CD4-positive, CD25-positive, alpha-beta regulatory T cell (primary cell): Measurements from ENCODE around the gene MCM5. TPM values are rescaled to one million over a fixed set of nuclear protein-coding genes. Genes with fewer than 3 reads are reported as not detected.
A peak's percentile ranks its signal among the peaks of the same experiment; 100 is the strongest.

Experiments
- ATAC-seq, 2 donors: fragments of 150-1000 bp; cut with Tn5 transposase; one replicate each; pipeline ENCODE4 v1.10.0; 2021; ENCODE audit warnings: low read depth in 2 of 2, moderate number of reproducible peaks in 2 of 2, moderate library complexity in 1 of 2
- DNase-seq, 3 donors: peaks; one replicate each; pipeline versions ENCODE4 v3.0.0 to v3.0.0-alpha.2; 2012 to 2022; ENCODE audit warnings: mixed read lengths in 1 of 3
- H3K27ac ChIP-seq: one replicate; pipeline ENCODE4 v1.7.0; 2013; ENCODE audit warnings: mild to moderate bottlenecking, low read length; ENCODE audit not compliant: insufficient read depth, poor library complexity, severe bottlenecking
- H3K27me3 ChIP-seq: one replicate; pipeline ENCODE4 v1.7.0; 2013; ENCODE audit warnings: low read length; ENCODE audit not compliant: control insufficient read depth, insufficient read depth
- H3K36me3 ChIP-seq: one replicate; pipeline ENCODE4 v1.7.0; 2013; ENCODE audit warnings: mild to moderate bottlenecking, low read length, moderate library complexity; ENCODE audit not compliant: control insufficient read depth, insufficient read depth
- H3K4me1 ChIP-seq: 2 replicates; pipeline ENCODE4 v1.7.0; 2013; ENCODE audit warnings: mild to moderate bottlenecking, low read length; ENCODE audit not compliant: insufficient read depth, control insufficient read depth, poor library complexity, severe bottlenecking
- H3K4me3 ChIP-seq: one replicate; pipeline ENCODE4 v1.7.0; 2013; ENCODE audit warnings: low read depth, mild to moderate bottlenecking, low read length, moderate library complexity
- H3K9me3 ChIP-seq, 2 experiments: 1 replicate in 1 of 2; 2 replicates in 1 of 2; pipeline ENCODE4 v1.7.0; 2013; ENCODE audit warnings: low read length in 2 of 2, mild to moderate bottlenecking in 1 of 2, moderate library complexity in 1 of 2; ENCODE audit not compliant: control insufficient read depth in 2 of 2
- H3K27ac Mint-ChIP-seq, 3 donors: one replicate each; pipeline ENCODE4 v1.8.0; 2020 to 2022; ENCODE audit warnings: mild to moderate bottlenecking in 3 of 3, mixed read lengths in 3 of 3, moderate library complexity in 2 of 3
- H3K27me3 Mint-ChIP-seq: one replicate; pipeline ENCODE4 v1.8.0; 2022; ENCODE audit warnings: mild to moderate bottlenecking, mixed read lengths
- H3K36me3 Mint-ChIP-seq: one replicate; pipeline ENCODE4 v1.8.0; 2020; ENCODE audit warnings: mixed read lengths
- H3K4me1 Mint-ChIP-seq, 4 donors: one replicate each; pipeline ENCODE4 v1.8.0; 2020 to 2022; ENCODE audit warnings: mixed read lengths in 4 of 4, mild to moderate bottlenecking in 1 of 4
- H3K4me3 Mint-ChIP-seq, 4 donors: one replicate each; pipeline ENCODE4 v1.8.0; 2020 to 2022; ENCODE audit warnings: mild to moderate bottlenecking in 4 of 4, mixed read lengths in 4 of 4, moderate library complexity in 3 of 4
- H3K9me3 Mint-ChIP-seq, 7 donors: one replicate each; pipeline ENCODE4 v1.8.0; 2020 to 2022; ENCODE audit warnings: mixed read lengths in 7 of 7, mild to moderate bottlenecking in 3 of 7, moderate library complexity in 2 of 7
- polyA plus RNA-seq, 4 donors: library from polyadenylated mRNA; unstranded; fragments of 300-500 nt; fragmentation: Illumina TruSeq; gene quantifications; one replicate each; pipeline ENCODE4 v1.2.3, GENCODE V29; 2021
- total RNA-seq: library from RNA; stranded (reverse); gene quantifications from one replicate; pipeline ENCODE4 v1.2.3, GENCODE V29; 2022

The MCM5 gene
- total and polyA plus RNA-seq, 5 donors from 2014 or later: 40.6 to 59.7 (median 45.5) TPM

DNA sequence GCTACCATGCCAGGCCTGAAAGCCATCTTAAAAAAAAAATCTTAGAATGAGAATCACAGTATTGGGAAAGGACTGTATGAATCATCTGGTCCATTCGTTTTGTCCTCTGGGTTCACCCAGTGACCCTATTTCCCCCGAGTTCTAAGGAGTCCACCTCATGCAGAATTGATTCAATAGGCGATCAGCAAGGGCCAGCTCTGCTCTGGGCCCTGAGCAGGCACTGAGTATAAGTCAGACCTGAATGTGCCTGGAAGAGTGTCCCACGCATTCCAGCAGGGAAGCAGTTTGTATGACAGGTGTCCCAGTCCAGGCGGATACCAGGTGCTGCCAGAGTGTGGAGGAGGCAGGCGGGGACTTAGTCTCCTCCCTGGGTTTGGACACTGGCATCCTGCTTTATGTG is 19.9 kb upstream of the MCM5 start:
- Histone ChIP-seq H3K27me3 (peaks cover 2% of the 10 kb centered on the region), H3K4me1 (peaks cover 18% of the 10 kb centered on the region), H3K9me3 (no peaks in the 10 kb centered on the region), H3K4me3 (no peak overlapping the region), H3K27ac (no peak overlapping the region), H3K36me3 (no peaks in the 10 kb centered on the region)
- H3K4me1 Mint-ChIP-seq: peaks cover 6 to 36% (median 16%) of the 10 kb centered on the region in 4 donors
- no peak for ATAC-seq
- DNase-seq: no peak
- H3K36me3 Mint-ChIP-seq: no peaks in the 10 kb centered on the region
- H3K27me3 Mint-ChIP-seq: peaks cover 20% of the 10 kb centered on the region
- H3K9me3 Mint-ChIP-seq: peaks cover 0 to 1% (median 0%) of the 10 kb centered on the region in 7 donors
- H3K4me3 Mint-ChIP-seq: peak overlapping the region in 2 of 4 donors; percentile 24 to 41
- H3K27ac Mint-ChIP-seq: peak overlapping the region in 2 of 3 donors; percentile 20 to 44

DNA sequence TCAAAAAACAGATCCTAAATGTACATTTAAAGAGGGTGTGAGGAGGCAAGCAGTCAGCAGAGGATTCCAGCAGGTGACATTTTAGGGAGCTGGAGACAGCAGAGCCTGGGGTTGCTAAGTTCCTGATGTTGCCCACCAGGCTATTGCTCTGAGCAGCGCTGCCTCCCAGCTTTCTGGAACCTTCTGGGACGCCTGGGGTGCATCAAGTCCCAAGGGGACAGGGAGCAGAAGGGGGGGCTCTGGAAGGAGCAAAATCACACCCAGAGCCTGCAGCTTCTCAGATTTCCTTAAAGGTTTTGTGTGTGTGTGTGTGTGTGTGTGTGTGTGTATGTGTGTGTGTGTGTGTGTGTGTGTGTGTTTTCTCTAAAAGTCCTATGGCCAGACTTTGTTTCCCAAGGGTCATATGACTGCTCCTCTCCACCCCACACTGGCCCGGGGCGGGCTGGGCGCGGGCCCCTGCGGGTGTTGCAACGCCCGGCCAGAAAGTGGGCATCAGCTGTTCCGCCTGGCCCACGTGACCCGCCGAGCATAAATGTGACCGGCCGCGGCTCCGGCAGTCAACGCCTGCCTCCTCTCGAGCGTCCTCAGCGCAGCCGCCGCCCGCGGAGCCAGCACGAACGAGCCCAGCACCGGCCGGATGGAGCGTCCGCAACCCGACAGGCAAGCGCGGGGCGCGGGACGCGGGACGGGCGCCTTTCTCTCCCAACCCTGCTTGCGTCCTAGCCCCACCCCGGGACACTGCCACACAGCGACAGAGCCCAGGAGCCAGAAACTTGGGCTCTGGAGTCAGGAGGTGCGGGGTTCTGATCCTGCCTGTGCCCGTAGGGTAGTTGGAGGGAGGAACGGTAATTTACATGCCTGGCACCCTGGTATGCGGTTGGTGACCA is 19.2 kb upstream of the MCM5 start, which contains the start of gene HMOX1:
Gene HMOX1 (plus strand): TSS at position 560 of the 887 bp plus-strand sequence. CDS start 78 bp downstream, at position 638.
- H3K4me3 ChIP-seq: peak within 1 kb of the TSS; percentile 43
- peaks cover 18% of the 10 kb centered on the region for H3K4me1 ChIP-seq
- no peaks in the 10 kb centered on the region for H3K9me3 ChIP-seq
- no peak within 1 kb of the TSS for H3K27ac ChIP-seq
- DNase-seq (peak in 2 of 3 donors; percentile 32 to 85), ATAC-seq (peak; percentile 66 to 76)
- Mint-ChIP-seq H3K27ac (peak within 1 kb of the TSS in 2 of 3 donors; percentile 20 to 44), H3K27me3 (peaks cover 24% of the 10 kb centered on the region), H3K9me3 (peaks cover 0 to 1% (median 0%) of the 10 kb centered on the region in 7 donors), H3K36me3 (no peaks in the 10 kb centered on the region), H3K4me1 (peaks cover 6 to 32% (median 16%) of the 10 kb centered on the region in 4 donors), H3K4me3 (peak within 1 kb of the TSS; percentile 24 to 75 (median 56))
- no peaks in the 10 kb centered on the region for H3K36me3 ChIP-seq
- H3K27me3 ChIP-seq: peaks cover 2% of the 10 kb centered on the region

DNA sequence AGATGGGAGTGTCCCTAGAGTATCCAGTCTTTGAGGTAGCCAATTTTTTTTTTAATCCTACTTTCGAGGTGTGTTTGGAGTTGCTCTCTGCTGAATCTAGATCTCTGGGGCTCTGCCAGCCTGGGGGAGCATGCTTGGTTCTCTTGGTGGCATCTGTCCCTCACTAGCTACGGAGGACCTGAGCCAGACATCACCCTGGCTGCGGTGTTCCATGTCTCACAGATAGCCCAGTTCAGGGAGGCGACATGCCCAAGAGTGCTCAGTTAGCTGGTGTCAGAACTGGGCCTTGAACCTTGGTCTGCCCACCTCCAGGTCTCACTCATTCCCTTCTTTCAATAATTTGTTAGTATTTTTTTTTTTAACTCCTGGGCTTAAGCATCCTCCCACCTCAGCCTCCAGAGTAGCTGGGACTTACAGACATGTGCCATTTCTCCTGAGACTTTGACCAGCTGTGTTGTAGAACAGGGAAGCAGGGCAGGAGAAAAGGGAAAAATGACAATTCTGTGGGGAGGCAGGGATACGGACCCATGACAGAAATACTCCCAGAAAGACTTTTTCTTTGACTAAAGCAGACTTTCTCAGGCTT is 18.4 kb upstream of the MCM5 start:
- peak in 1 of 2 donors; percentile 6 for ATAC-seq
- no peak overlapping the region for H3K27ac Mint-ChIP-seq

DNA sequence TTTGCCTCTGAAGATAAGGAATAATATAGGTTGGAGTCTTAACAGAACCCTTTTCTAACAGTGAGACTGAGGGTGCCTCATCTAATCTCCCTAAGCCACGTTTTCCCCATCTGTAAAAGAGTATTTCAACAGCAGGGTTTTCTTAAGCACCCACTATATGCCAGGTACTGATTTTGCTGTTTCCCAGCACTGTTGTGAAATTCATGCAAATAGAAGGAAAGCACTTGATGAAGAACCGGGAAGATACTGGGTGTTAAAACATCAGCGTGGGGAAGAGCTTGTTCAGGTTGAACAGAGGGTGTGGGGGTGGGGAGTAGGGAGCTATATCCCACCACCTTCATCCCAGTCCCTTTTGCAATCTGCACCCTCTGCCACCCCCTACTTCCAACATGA is 16.3 kb upstream of the MCM5 start:
- no peaks in the 10 kb centered on the region for H3K36me3 ChIP-seq
- H3K4me3 ChIP-seq: no peak overlapping the region
- no peak for ATAC-seq

More for the DNA sequence above, 18.4 kb upstream of the MCM5 start:
- Histone ChIP-seq H3K9me3 (no peaks in the 10 kb centered on the region), H3K27me3 (peaks cover 2% of the 10 kb centered on the region), H3K4me3 (peak overlapping the region; percentile 43), H3K27ac (no peak overlapping the region), H3K36me3 (no peaks in the 10 kb centered on the region), H3K4me1 (peaks cover 18% of the 10 kb centered on the region)
- Mint-ChIP-seq H3K36me3 (no peaks in the 10 kb centered on the region), H3K9me3 (peaks cover 0 to 1% (median 0%) of the 10 kb centered on the region in 7 donors), H3K4me3 (peak overlapping the region in 3 of 4 donors; percentile 53 to 75 (median 58)), H3K4me1 (peaks cover 6 to 29% (median 16%) of the 10 kb centered on the region in 4 donors), H3K27me3 (peaks cover 24% of the 10 kb centered on the region)
- DNase-seq: no peak

DNA sequence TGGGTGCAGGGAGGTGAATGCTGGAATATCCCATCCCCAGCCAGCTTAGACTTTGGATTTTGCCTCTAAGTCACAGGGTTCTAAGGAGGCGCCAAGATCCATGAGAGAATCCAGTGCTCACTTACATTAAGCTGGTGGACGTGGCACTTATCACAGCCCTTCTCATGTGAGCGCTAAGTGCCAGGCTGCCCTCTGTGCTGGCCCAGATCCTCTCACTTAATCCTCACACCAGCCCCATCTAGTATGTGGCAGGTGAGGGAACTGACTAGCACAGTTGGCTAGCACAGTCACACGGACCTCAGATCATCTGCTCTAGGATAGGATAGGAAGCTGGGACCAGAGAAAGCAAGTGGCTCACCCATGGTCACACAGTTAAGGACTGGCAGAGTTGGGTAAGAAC is 15.4 kb upstream of the MCM5 start:
- peaks cover 5% of the 10 kb centered on the region for H3K4me1 ChIP-seq
- no peak for DNase-seq
- H3K9me3 ChIP-seq: no peaks in the 10 kb centered on the region
- Mint-ChIP-seq H3K9me3 (no peaks in the 10 kb centered on the region), H3K27ac (no peak overlapping the region), H3K4me3 (no peak overlapping the region), H3K36me3 (no peaks in the 10 kb centered on the region), H3K4me1 (peaks cover 0 to 12% (median 3%) of the 10 kb centered on the region in 4 donors), H3K27me3 (peaks cover 24% of the 10 kb centered on the region)
- no peak overlapping the region for H3K27ac ChIP-seq
- H3K36me3 ChIP-seq: no peaks in the 10 kb centered on the region
- H3K27me3 ChIP-seq: peaks cover 2% of the 10 kb centered on the region
- no peak overlapping the region for H3K4me3 ChIP-seq
- no peak for ATAC-seq

More for the DNA sequence above, 16.3 kb upstream of the MCM5 start:
- no peaks in the 10 kb centered on the region for H3K9me3 Mint-ChIP-seq
- H3K4me1 ChIP-seq: peaks cover 5% of the 10 kb centered on the region
- H3K9me3 ChIP-seq: no peaks in the 10 kb centered on the region
- no peak overlapping the region for H3K27ac Mint-ChIP-seq
- peaks cover 0 to 12% (median 3%) of the 10 kb centered on the region in 4 donors for H3K4me1 Mint-ChIP-seq
- no peak overlapping the region for H3K4me3 Mint-ChIP-seq
- H3K27ac ChIP-seq: no peak overlapping the region
- peaks cover 24% of the 10 kb centered on the region for H3K27me3 Mint-ChIP-seq
- DNase-seq: no peak
- H3K27me3 ChIP-seq: peaks cover 2% of the 10 kb centered on the region
- H3K36me3 Mint-ChIP-seq: no peaks in the 10 kb centered on the region

DNA sequence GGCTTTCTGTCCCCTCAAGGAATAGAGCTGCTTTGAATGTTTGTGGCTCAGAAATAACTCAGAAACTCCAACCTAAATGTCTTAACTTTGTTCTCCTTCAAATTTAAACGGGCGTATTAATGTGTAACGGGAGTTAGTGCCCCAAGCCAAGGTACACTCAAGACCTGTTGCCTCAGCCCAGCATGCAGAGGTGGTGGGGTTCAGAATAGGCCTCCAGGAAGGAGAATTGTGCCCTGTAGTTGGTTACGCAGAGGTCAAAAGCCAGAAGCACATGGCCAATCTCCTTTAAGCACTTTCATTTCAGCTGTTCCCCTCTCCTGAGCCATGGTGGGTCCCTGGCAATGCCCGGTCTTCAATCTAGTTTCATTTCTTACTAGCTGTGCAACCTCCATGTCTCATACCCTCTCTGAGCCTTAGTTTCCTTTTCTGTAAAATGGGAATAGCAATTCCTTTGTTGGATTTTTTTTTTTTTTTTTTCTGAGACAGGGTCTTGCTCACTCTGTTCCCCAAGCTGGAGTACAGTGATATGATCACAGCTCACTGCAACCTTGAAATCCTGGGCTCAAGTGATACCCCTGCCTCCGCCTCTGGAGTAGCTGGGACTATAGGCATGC is 14.9 kb upstream of the MCM5 start:
- Mint-ChIP-seq H3K9me3 (no peaks in the 10 kb centered on the region), H3K27me3 (peaks cover 22% of the 10 kb centered on the region)
- peaks cover 2% of the 10 kb centered on the region for H3K27me3 ChIP-seq

GRCh38 chr22:35386670-35387288 is 13.2 kb upstream of the MCM5 start:
- no peaks in the 10 kb centered on the region for H3K9me3 Mint-ChIP-seq
- H3K4me1 Mint-ChIP-seq: peaks cover 0 to 2% (median under 1%) of the 10 kb centered on the region in 4 donors
- H3K36me3 Mint-ChIP-seq: no peaks in the 10 kb centered on the region
- no peak overlapping the region for H3K4me3 Mint-ChIP-seq
- Histone ChIP-seq H3K4me3 (no peak overlapping the region), H3K27me3 (peaks cover 2% of the 10 kb centered on the region), H3K4me1 (no peaks in the 10 kb centered on the region), H3K36me3 (no peaks in the 10 kb centered on the region), H3K9me3 (no peaks in the 10 kb centered on the region), H3K27ac (no peak overlapping the region)
- H3K27me3 Mint-ChIP-seq: peaks cover 14% of the 10 kb centered on the region
- ATAC-seq (no peak), DNase-seq (no peak)
- H3K27ac Mint-ChIP-seq: no peak overlapping the region

More for the DNA sequence above, 14.9 kb upstream of the MCM5 start:
- H3K4me3 ChIP-seq: no peak overlapping the region
- no peak overlapping the region for H3K27ac ChIP-seq
- no peak for DNase-seq
- H3K4me1 ChIP-seq: peaks cover 5% of the 10 kb centered on the region
- no peaks in the 10 kb centered on the region for H3K9me3 ChIP-seq
- Mint-ChIP-seq H3K27ac (no peak overlapping the region), H3K36me3 (no peaks in the 10 kb centered on the region), H3K4me1 (peaks cover 0 to 12% (median 3%) of the 10 kb centered on the region in 4 donors), H3K4me3 (no peak overlapping the region)
- no peak for ATAC-seq
- no peaks in the 10 kb centered on the region for H3K36me3 ChIP-seq
